ENCODE data around the gene SLC25A13.

SLC25A13 gene

GRCh38 chr7:96088579-96088978 lies 233.3 kb downstream of the SLC25A13 start:
- in situ Hi-C loops (cut with MboI; ENCODE audit: low pct_unique_long_range_greater_than_20kb, low sequenced_read_pairs, unreplicated experiment): no loop called here
- no peak for TF ChIP-seq CTCF (IDR thresholded peaks at IDR 0.05; ENCODE audit: extremely low read depth, insufficient read depth, missing control alignments)
- no peak for DNase-seq (ENCODE audit: low spot score)

GRCh38 chr7:96085953-96086352 lies 235.9 kb downstream of the SLC25A13 start:
- TF ChIP-seq CTCF (IDR thresholded peaks at IDR 0.05; ENCODE audit: extremely low read depth, insufficient read depth, missing control alignments): no peak
- DNase-seq (ENCODE audit: low spot score): no peak
- in situ Hi-C loops (cut with MboI; ENCODE audit: low pct_unique_long_range_greater_than_20kb, low sequenced_read_pairs, unreplicated experiment): no loop called here

- in situ Hi-C loops (cut with MboI; ENCODE audit: low pct_unique_long_range_greater_than_20kb, low sequenced_read_pairs, unreplicated experiment): no loop called here
- no peak for DNase-seq (ENCODE audit: low spot score)
- TF ChIP-seq CTCF (IDR thresholded peaks at IDR 0.05; ENCODE audit: extremely low read depth, insufficient read depth, missing control alignments): no peak
Observed at GRCh38 chr7:96084881-96085553, 236.9 kb downstream of the SLC25A13 start.

- in situ Hi-C loops (cut with MboI; ENCODE audit: low pct_unique_long_range_greater_than_20kb, low sequenced_read_pairs, unreplicated experiment): no loop called here
- DNase-seq (ENCODE audit: low spot score): no peak
- TF ChIP-seq CTCF (IDR thresholded peaks at IDR 0.05; ENCODE audit: extremely low read depth, insufficient read depth, missing control alignments): no peak
Observed at GRCh38 chr7:96080027-96080426, 241.9 kb downstream of the SLC25A13 start.

- in situ Hi-C loops (cut with MboI; ENCODE audit: low pct_unique_long_range_greater_than_20kb, low sequenced_read_pairs, unreplicated experiment): no loop called here
- DNase-seq (ENCODE audit: low spot score): no peak
- TF ChIP-seq CTCF (IDR thresholded peaks at IDR 0.05; ENCODE audit: extremely low read depth, insufficient read depth, missing control alignments): no peak
Observed at GRCh38 chr7:96076350-96076707, 245.6 kb downstream of the SLC25A13 start.

GRCh38 chr7:96075510-96076349 lies 246.2 kb downstream of the SLC25A13 start:
- peak; percentile 95 for TF ChIP-seq CTCF (IDR thresholded peaks at IDR 0.05; ENCODE audit: extremely low read depth, insufficient read depth, missing control alignments)
- in situ Hi-C loops (cut with MboI; ENCODE audit: low pct_unique_long_range_greater_than_20kb, low sequenced_read_pairs, unreplicated experiment): no loop called here
- peak; percentile 78 for DNase-seq (ENCODE audit: low spot score)
